Measurements from ENCODE around the gene GPC5.

- no peak for TF ChIP-seq CTCF (IDR thresholded peaks at IDR 0.05)
- no peak for TF ChIP-seq POLR2A (IDR thresholded peaks at IDR 0.05)
Measured at GRCh38 chr13:92177966-92178365, 779.5 kb downstream of the GPC5 start.

All from uterus (tissue), 2 donors.